GM19438 (cell line): ENCODE measurements around the gene CDK19.
"Not testable (repeated sequence)": the region's sequence is repeated elsewhere in the genome, so short reads cannot be mapped to it uniquely, and the experiment has no call there.

Experiments used
- ATAC-seq: cut with Tn5 transposase; IDR thresholded peaks from one replicate; pipeline ENCODE4 v1.9.1; 2021; ENCODE audit warnings: low read depth; ENCODE audit not compliant: unreplicated experiment

CDK19 gene

DNA sequence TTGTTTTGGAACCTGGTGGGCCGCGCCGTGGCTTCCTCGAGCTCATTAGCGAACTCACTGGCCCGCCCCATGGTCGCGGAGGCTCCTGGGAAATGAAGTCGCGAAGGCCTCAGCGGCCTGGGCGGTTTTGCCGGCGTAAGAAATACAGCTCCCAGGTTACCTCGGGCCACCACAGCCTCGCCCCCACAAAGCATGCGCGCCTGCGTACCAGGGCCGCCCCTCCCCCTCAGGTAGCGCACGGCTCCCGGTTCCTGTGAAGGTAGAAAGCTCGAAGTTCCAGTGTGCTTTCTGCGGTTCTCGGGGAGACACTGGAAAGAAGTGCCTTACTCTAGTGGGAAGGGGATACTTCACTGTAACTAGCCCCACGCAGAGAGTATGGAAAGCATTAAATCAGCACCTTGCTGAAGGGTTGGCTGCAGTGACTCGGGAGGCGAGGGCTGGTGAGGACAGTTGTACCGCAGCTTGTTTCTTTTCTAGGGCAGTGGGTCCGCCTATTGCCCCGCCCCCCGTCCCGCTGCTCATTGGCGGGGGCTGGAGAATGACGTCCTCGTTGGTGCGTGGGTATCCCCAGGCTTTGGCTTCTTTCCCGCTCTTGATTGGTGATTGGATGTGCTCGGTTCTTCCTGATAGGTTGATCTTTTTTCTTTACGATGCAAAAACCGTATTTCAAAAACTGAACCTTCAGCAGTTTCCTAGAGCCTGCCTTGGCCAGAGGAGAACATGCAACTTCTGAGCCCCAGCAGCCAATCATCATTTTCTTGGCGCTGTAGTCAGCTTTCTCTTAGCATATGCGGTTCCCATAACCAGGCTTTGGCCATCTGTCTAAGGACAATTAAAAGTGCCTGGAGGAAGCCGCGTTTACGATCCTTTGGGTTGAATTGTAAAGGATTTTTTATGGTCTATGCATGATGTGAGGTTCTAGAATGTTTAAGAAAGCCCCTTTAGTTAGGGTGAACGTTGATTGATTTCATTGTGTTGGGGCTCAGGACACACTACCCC is at the start of gene CDK19:
Gene CDK19, minus strand, starts transcription at position 59 of the 999 bp plus-strand sequence. CDS start 333 bp downstream, outside the sequence.
- peak; percentile 72 for ATAC-seq

DNA sequence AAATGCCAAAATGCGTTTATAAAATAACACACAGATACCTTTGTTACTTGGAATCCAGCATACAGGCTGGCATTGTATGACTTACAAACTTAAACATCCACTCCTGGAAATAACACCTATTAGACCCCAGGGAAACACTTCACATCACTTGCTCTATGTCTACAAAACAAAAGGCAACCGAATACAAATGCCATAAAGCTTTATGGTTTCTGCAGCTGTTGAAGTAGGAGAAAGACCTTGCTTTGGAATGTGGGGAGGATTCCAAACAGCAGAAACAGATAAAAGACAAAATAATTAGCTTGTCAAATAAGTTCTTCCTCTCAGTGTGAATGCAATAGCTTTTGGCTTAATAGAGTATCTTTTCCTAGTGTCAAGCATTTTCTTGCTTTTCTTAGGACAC is 49.6 kb upstream of the CDK19 start:
- ATAC-seq = no peak

DNA sequence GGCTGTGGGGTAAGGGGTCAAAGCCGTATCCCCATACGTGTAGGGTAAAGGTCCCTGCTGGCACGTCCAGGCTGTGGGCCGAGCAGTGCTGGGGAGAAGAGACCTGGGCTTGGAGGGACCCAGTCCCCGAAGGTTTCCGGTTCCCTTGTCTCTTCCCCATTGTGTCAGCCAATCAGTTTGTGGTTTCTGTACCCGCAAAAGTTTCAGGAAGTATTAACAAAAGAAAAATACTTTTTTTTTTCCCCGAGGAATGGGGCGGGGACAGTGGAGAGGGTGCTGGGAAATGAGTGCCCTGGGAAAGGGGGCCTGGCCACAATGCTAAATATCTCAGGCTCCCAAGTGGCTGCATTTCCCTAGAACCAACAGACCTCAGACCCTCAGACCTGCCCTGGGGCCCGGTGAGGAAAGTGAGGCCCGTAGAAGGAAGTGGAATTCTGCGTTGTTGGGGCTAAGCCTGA is 44.1 kb upstream of the CDK19 start:
- ATAC-seq = peak; percentile 63

DNA sequence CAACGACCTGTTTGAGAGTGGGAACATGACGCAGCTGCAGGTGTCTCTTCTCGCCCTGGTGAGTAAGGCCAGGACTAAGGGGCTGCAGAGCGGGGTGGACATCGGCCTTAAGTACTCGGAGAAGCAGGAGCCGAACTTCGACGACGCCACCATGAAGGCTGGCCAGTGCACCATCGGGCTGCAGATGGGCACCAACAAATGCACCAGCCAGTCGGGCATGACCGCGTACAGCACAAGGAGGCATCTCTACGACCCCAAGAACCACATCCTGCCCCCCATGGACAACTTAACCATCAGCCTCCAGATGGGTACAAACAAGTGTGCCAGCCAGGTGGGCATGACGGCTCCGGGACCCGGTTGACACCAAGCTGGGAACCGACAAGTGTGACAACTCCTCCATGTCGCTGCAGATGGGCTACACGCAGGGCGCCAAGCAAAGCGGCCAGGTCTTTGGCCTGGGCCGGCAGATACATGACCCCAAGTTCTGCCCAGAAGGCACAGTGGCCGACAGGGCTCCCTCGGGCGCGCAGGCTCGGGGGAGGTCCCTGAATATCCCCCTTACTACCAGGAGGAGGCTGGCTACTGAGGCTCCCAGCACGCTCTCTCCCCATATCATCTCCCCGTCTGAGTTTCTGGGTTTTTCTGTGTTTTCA is 43.4 kb upstream of the CDK19 start:
- no peak for ATAC-seq

DNA sequence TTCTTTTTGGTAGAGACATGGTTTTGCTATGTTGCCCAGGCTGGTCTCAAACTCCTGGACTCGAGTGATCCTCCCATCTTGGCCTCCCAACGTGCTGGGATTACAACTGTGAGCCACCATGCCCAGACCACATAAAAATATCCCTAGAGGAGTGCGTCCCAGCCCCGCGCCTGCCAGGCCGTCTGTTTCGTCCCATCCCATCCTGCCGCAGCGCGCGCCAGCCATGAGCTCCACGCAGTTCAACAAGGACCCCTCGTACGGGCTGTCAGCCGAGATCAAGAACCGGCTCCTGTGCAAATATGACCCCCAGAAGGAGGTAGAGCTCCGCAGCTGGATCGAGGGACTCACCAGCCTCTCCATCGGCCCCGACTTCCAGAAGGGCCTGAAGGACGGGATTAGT is 42.7 kb upstream of the CDK19 start:
- no peak for ATAC-seq

DNA sequence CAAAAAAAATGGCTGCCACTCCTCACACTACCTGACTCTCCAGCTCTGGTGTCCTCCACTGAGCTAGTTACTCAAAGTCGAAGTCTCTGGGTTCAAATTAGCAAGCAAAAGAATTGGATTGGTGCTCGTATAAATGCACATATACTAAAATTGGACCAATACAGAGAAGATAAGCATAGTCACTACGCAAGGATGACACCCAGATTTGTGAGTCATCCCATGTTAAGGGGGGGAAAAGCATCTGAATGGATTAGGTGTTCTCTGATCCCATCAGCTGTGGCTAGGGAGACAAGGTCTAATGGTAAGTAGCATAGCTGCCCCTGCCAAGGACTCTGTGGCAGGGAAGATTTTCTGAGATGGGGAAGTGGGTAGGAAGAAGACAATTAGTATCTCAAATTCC is 41.0 kb upstream of the CDK19 start:
- no peak for ATAC-seq

DNA sequence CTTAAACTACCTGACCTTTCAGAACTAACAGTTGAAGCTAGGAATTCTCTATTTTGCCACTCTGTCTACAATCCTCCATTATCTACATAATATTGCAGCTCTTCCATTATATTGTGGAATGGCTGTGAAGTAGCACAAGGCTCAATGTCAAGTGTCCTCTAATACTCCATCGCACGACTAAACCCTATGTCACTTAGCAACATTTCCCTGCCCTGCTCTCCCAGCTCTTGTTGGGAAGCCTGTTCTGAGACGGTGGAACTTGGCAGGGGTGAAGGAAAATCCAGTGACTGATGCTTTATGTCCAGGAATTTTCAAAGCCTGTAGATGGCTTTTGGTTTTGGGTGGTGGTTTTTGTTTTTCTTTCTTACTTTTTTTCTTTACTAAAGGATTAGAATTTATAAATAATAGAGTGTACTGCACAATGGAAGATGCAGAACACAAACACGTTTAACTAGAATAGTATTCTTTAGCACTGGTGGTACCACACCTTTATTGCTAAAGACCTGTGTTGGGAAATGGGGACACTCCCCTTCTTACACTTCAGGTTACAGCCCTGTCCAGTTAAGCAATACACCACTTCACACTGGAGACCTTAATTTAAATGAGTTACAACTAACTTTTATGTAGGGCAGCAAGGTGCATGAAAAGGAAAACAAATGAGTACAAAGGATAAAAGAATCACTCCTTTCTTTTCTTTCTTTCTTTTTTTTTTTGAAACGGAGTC is 38.6 kb upstream of the CDK19 start:
- no peak for ATAC-seq

DNA sequence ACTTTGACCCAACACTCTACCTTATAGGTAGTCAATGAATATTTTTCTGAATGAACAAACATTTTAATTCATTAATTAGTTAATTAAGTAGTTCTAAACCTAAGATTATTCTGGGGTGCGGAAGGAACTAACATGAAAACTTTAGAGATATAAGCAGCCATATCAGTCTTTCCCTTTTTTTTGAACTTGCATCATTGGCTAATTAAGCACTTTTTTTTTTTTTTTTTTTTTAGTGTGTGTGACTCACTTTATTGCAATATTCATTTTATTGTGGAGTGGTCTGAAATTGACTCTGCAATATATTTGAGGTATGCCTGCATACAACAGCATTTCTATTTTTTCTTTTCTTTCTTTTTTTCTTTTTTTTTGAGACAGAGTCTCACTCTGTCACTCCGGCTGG is 37.5 kb upstream of the CDK19 start:
- no peak for ATAC-seq

DNA sequence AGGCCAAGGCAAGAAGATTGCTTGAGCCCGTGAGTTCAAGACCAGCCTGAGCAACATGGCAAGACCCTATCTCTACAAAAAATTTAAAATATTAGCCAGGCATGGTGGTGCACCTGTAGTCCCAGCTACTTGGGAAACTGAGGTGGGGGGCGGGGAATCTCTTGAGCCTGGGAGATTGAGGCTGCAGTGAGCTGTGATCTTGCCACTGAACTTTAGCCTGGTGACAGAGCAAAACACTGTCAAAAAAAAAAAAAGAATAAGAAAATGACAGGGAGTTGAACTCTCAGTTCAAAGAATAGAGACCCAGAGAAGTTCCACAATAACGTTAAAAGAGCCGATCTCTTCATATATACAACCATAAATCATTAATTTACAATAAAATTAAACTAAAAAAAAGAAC is 34.5 kb upstream of the CDK19 start:
- no peak for ATAC-seq

DNA sequence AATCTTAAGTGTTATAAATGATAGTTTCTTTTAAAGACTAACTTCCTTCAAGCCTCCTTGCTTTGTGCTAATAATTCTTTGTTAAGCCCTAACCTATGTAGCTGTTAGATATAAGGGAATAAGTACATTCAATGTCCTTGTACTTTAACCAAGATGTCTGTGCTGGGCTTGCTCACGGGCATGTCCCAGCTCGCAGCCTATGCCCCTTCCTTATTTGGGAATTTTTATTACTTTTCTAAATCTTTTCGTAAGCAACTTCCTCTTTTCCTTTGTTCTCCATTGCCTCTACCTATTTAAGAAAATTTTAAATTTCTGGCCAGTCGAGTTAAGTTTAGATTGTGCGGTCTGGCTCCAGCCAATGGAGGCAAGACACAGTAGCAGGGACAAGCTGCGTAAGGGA is 26.0 kb upstream of the CDK19 start:
- no peak for ATAC-seq

DNA sequence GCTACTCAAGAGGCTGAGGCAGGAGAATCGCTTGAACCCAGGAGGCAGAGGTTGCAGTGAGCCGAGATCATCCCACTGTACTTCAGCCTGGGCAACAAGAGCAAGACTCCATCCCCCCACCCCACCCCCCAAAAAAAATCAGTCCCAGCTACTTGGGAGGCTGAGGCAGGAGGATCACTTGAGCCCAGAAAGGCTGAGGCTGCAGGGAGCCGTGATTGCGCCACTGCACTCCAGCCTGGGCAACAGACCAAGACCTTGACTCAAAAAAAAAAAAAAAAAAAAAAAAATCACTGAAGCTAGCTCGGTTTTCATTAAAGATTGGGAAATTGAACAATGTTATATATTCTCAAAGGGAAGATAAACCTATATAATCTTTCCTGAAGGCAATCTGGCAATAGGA is 20.5 kb upstream of the CDK19 start:
- ATAC-seq = not testable (repeated sequence)

DNA sequence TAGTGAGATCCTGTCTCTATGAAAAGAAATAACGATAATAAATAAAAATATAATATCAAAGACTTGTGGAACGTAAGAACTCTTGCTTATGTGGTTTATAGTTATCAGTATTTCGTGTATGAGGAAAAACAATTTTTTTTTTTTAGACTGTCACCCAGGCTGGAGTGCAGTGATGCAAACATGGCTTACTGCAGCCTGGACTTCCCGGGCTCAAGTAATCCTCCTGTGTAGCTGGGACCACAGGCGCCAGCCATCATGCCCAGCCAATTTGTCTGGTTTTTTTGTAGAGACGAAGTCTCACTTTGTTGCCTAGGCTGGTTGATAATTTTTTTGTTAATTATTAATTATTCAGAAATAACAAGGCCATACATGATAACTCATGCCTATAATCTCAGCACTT is 18.6 kb upstream of the CDK19 start:
- no peak for ATAC-seq

DNA sequence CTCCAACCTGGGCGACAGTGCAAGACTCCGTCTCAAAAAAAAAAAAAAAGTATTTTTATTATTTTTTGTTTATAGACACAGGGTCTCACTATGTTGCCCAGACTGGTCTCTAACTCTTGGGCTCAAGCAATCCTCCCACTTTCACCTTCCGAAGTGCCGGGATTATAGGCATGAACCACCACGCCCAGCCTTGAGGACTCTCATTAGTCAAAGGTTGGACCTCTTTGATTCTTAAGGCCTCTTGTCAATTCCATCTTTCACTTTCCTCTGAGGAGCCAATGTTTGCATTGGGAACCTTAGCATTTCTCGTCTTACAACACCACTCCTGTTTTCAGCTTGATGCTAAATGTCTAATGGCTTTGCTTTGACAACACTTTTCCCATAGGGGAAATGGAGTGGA is 16.1 kb upstream of the CDK19 start:
- no peak for ATAC-seq

DNA sequence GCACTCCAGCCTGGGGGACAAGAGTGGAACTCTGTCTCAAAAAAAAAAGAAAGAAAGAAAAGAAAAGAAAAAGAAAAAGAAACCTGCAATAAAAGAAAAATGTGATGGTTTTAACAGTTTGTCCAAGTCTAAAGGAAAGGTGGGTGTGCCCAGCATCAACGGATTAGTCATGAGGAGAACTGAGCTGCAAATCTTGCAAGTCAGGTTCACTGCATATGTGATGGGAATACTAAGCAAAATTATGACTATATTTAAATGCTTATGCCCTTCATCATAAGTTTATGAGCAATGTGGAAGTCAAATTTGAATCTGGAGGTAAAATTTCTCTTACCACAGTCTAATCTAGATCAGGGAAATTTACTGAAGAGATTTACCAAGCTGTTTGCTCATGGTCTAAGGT is 13.1 kb upstream of the CDK19 start:
- ATAC-seq = no peak

DNA sequence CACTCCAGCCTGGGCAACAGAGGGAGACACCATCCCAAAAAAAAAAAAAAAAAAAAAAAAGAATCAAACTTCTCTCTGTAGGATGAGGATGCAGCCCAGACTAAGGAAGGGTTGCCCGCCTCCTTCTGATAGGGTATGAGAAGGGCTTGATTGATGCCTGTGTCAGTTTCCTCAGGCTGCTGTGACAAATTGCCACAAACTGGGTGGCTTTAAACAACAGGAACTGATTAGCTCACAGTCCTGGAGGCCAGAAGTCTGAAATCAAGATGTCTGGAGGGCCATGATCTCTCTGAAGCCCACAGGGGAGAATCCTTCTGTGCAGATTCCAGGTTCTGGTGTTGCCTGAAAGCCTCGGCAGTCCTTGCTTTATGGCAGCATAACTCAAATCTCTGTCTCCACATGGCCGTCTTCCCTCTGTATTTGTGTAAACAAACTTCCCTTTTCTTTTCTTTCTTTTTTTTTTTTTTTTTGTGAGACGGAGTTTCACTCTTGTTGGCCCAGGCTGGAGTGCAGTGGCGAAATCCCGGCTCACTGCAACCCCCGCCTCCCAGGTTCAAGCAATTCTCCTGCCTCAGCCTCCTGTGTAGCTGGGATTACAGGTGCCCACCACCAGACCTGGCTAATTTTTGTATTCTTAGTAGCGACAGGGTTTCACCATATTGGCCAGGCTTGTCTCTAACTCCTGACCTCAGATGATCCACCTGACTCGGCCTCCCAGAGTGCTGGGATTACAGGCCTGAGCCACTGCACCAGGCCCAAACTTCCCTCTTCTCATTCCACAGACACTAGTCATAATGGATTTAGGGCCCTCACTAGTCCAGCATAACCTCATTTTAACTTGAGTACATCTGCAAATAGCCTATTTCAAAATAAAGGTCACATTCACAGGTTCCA is 11.2 kb upstream of the CDK19 start:
- no peak for ATAC-seq

DNA sequence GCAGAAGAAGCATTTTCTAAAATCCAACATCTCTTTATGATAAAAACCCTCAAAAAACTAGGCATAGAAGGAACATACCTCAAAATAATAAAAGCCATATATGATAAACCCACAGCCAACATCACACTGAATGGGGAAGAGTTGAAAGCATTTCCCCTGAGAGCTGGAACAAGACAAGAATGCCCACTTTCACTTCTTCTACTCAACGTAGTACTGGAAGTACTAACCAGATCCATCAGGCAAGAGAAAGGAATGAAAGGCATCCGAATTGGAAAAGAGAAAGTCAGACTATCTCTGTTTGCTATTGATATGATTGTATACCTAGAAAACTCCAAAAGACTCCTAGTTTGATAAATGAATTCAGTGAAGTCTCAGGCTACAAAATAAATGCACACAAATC is 7.9 kb upstream of the CDK19 start:
- no peak for ATAC-seq

DNA sequence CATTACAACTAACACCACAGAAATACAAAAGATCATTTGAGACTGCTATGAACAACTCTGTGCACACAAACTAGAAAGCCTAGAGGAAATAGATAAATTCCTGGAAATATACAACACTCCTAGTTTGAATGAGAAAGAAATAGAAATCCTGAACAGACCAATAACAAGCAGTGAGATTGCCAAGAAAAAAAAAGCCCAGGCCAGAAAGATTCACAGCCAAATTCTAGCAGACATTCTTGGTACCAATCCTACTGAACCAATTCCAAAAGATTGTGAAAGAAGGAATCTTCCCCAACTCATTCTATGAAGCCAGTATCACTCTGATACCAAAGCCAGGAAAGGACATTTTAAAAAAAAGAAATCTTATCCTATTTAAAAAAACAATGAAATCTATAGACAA is 7.0 kb upstream of the CDK19 start:
- no peak for ATAC-seq

DNA sequence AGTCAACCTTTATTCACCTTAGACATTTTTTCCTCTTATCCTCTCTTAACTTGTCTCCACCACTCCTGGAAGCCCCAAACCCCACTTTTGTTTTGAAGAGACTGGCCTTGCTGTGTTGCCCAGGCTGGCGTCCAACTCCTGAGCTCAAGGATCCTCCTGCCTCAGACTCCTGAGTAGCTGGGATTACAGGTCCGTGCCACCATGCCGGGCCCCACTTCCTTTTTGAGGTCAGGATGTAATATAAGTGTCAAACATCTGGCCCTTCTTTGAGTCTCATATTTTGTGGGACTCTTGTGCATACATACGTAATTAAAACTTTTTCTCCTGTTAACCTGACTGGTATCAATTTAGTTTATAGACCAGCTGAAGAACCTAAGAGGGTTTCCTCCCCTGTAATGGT is 1.4 kb upstream of the CDK19 start:
- no peak for ATAC-seq

DNA sequence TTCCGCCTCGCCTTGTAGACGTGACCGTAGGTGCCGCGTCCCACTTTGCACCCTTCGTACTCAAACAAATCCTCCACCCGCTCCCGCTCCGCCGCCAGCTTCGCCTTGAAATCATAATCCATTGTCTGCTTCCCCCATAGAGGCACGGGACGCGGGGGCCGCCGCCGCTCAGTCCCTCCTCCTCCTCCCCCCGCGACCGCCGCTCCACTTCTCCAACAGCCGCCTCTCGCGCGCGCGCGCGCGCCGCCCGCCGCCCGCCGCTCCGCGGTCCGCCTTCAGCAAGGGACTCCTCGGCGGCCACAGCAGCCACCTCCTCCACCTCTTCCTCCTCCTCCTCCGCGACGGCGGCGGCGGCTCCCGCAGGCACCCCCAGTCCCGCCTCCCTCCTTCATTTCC is 256 bp downstream of the CDK19 start:
- no peak for ATAC-seq
